GM12878 (cell line): ENCODE measurements around the gene TPCN2. TPM values are rescaled to one million over a fixed set of nuclear protein-coding genes. Genes with fewer than 3 reads are reported as not detected.

Source experiments
- ATAC-seq: fragments of 200-7000 bp; cut with Tn5 transposase; 3 replicates; pipeline ENCODE4 v1.9.1; 2020; ENCODE audit warnings: mild to moderate bottlenecking, moderate library complexity
- BruUV-seq: library from RNA; stranded (reverse); fragments of 400-500 nt; replicated peaks from 2 replicates; lab custom pipeline; 2021; lab: Mats Ljungman, UMichigan
- CTCF ChIA-PET: fragments of 300-600 bp; sonication (Branson Sonifier 250); formaldehyde crosslinking; extraction: SDS; loops from one replicate; lab custom pipeline; 2021; ENCODE audit warnings: inconsistent platforms; lab: Yijun Ruan, JAX
- POLR2A ChIA-PET: fragments of 350-600 bp; formaldehyde crosslinking; extraction: SDS; loops from one replicate; lab custom pipeline; 2021; ENCODE audit warnings: inconsistent platforms; lab: Charles Lee
- RAD21 ChIA-PET: fragments of 300-600 bp; sonication (Branson Sonifier 250); formaldehyde crosslinking; loops from one replicate; lab custom pipeline; 2023; ENCODE audit warnings: antibody characterized with exemption; ENCODE audit not compliant: unreplicated experiment; lab: Charles Lee
- SMC1A ChIA-PET: fragments of 300-600 bp; sonication (Branson Sonifier 250); formaldehyde crosslinking; loops from one replicate; lab custom pipeline; 2023; ENCODE audit not compliant: unreplicated experiment, uncharacterized antibody; lab: Charles Lee
- DNase-seq: peaks from one replicate; pipeline ENCODE4 v3.0.0-alpha.2; 2011; ENCODE audit warnings: low read depth, low spot score
- FAIRE-seq: peaks from 3 replicates; lab custom pipeline; 2011; peaks lifted over from hg19 to GRCh38; lab: Jason Lieb, UNC
- H2AFZ ChIP-seq: 2 replicates; pipeline ENCODE4 v1.6.0; 2011; ENCODE audit warnings: low read depth, low read length, control low read depth; ENCODE audit not compliant: control insufficient read depth
- H3K27ac ChIP-seq: 2 replicates; pipeline ENCODE4 v1.5.1; 2011; ENCODE audit warnings: control low read depth; ENCODE audit not compliant: control insufficient read depth, insufficient read depth
- H3K27me3 ChIP-seq, 2 experiments: replicated peaks in 1 of 2; 2 replicates each; pipeline versions ENCODE4 v1.6.0 to v1.6.1; 2011; ENCODE audit warnings: low read length in 1 of 2; ENCODE audit not compliant: control insufficient read depth in 2 of 2, insufficient read depth in 2 of 2
- H3K36me3 ChIP-seq, 2 experiments: 2 replicates each; pipeline ENCODE4 v1.5.1; 2011; ENCODE audit warnings: low read length in 1 of 2; ENCODE audit not compliant: control insufficient read depth in 2 of 2, insufficient read depth in 2 of 2
- H3K4me1 ChIP-seq: 2 replicates; pipeline ENCODE4 v1.6.1; 2011; ENCODE audit warnings: mild to moderate bottlenecking, low read length, moderate library complexity, mixed read lengths; ENCODE audit not compliant: control insufficient read depth, insufficient read depth
- H3K4me2 ChIP-seq: 2 replicates; pipeline ENCODE4 v1.6.0; 2011; ENCODE audit warnings: control low read depth; ENCODE audit not compliant: control insufficient read depth, insufficient read depth
- H3K4me3 ChIP-seq: fragments of 200-600 bp; sonication (generic); 2 replicates; pipeline ENCODE4 v1.5.1; 2016
- H3K79me2 ChIP-seq: 2 replicates; pipeline ENCODE4 v1.6.0; 2011; ENCODE audit warnings: low read length; ENCODE audit not compliant: control insufficient read depth, insufficient read depth
- H3K9ac ChIP-seq: 2 replicates; pipeline ENCODE4 v1.8.0; 2011; ENCODE audit warnings: low read length, control low read depth, mixed read lengths; ENCODE audit not compliant: control insufficient read depth, insufficient read depth
- H3K9me3 ChIP-seq: replicated peaks from 3 replicates; pipeline ENCODE4 v1.5.1; 2011; ENCODE audit warnings: mild to moderate bottlenecking, low read length; ENCODE audit not compliant: control insufficient read depth, insufficient read depth
- H4K20me1 ChIP-seq: 2 replicates; pipeline ENCODE4 v1.6.0; 2011; ENCODE audit not compliant: control insufficient read depth, insufficient read depth
- BCL11A ChIP-seq: IDR thresholded peaks from 2 replicates; pipeline ENCODE4 v1.6.1; 2011; ENCODE audit warnings: low read depth, low read length
- CHD1 ChIP-seq: IDR thresholded peaks from 2 replicates; pipeline ENCODE4 v1.6.1; 2012; ENCODE audit warnings: low read depth, low read length, improper control_type of control experiment
- DPF2 ChIP-seq: fragments of 450-650 bp; IDR thresholded peaks from 2 replicates; pipeline ENCODE4 v1.6.1; 2017; ENCODE audit warnings: mild to moderate bottlenecking
- ELK1 ChIP-seq: IDR thresholded peaks from 2 replicates; pipeline ENCODE4 v1.6.1; 2012; ENCODE audit warnings: low read depth, low read length, improper control_type of control experiment
- HCFC1 ChIP-seq: fragments of 150-350 bp; IDR thresholded peaks from 2 replicates; pipeline ENCODE4 v1.6.1; 2014; ENCODE audit warnings: low read length
- HDAC2 ChIP-seq: fragments of 200-600 bp; sonication (generic); IDR thresholded peaks from 2 replicates; pipeline ENCODE4 v1.6.1; 2017
- KLF5 ChIP-seq: fragments of 450-650 bp; IDR thresholded peaks from 2 replicates; pipeline ENCODE4 v1.6.1; 2014; ENCODE audit warnings: mild to moderate bottlenecking; ENCODE audit not compliant: partially characterized antibody
- RAD51 ChIP-seq: fragments of 450-650 bp; IDR thresholded peaks from 2 replicates; pipeline ENCODE4 v1.6.1; 2016; ENCODE audit warnings: moderate library complexity, mild to moderate bottlenecking, inconsistent platforms
- RELA ChIP-seq: fragments of 450-650 bp; IDR thresholded peaks from 2 replicates; pipeline ENCODE4 v1.8.0; 2014; ENCODE audit warnings: borderline replicate concordance; ENCODE audit not compliant: partially characterized antibody
- SIX5 ChIP-seq: IDR thresholded peaks from 2 replicates; pipeline ENCODE4 v1.6.1; 2011; ENCODE audit warnings: mild to moderate bottlenecking, low read depth, low read length, moderate library complexity; ENCODE audit not compliant: severe bottlenecking
- SREBF2 ChIP-seq: IDR thresholded peaks from 2 replicates; pipeline ENCODE4 v1.6.1; 2012; ENCODE audit warnings: mild to moderate bottlenecking, low read length
- TCF12 ChIP-seq: IDR thresholded peaks from 2 replicates; pipeline ENCODE4 v1.6.1; 2011; ENCODE audit warnings: low read depth, mild to moderate bottlenecking, low read length
- ZBTB33 ChIP-seq: fragments of 450-650 bp; IDR thresholded peaks from 2 replicates; pipeline ENCODE4 v1.6.1; 2017; ENCODE audit warnings: mild to moderate bottlenecking
- ZNF687 ChIP-seq: fragments of 450-650 bp; IDR thresholded peaks from 2 replicates; pipeline ENCODE4 v1.6.1; 2017; ENCODE audit warnings: mild to moderate bottlenecking, moderate library complexity
- WGBS: methylation state at CpG from one replicate; pipeline ENCODE4 v1.1.6; 2016; ENCODE audit warnings: low lambda C conversion rate; ENCODE audit not compliant: insufficient replicate concordance, insufficient coverage; ENCODE audit errors: missing lambda C conversion rate; 5-methylcytosine and 5-hydroxymethylcytosine counted together
- in situ Hi-C: fragments of 300-500 bp; cut with MboI; formaldehyde crosslinking; loops from 9 replicates; pipeline ENCODE4 v1.14.3; 2018; ENCODE audit warnings: mixed read lengths
- intact Hi-C: fragments of 100-400 bp; cut with micrococcal nuclease; formaldehyde crosslinking; loops from one replicate; pipeline ENCODE4 v1.14.2; 2022; ENCODE audit not compliant: unreplicated experiment
- polyA plus RNA-seq, 11 experiments: library from polyadenylated mRNA; depleted of rRNA in 4 of 11; unstranded in 6 of 11; stranded (reverse) in 5 of 11; fragments of >200 nt; fragmentation: Nextera tagmentation in 4 of 11; fragmentation: Illumina TruSeq in 1 of 11; extraction: Ambion mirVana in 4 of 11; extraction: Trizol in 1 of 11; gene quantifications; 1 replicate in 1 of 11; 2 replicates in 10 of 11; pipeline versions ENCODE4 v1.2.1 to v1.2.3, GENCODE V29; 2011 to 2016; ENCODE audit warnings: inconsistent platforms in 2 of 11, missing spikeins in 2 of 11, low read depth in 1 of 11
- total RNA-seq, 4 experiments: library from RNA; depleted of rRNA in 3 of 4; stranded (reverse); fragments of >200 nt in 3 of 4; fragmentation: Illumina TruSeq in 1 of 4; extraction: Trizol in 1 of 4; gene quantifications; 2 replicates each; pipeline versions ENCODE4 v1.2.1 to v1.2.3, GENCODE V29; 2013 to 2021

TPCN2 gene
- total and polyA plus RNA-seq, 10 of the 15 experiments (the other 5 are each of a cell fraction or from before 2014, with no cell fraction given), result 1.7 to 18.4 (median 8.4) TPM

- no peak for ATAC-seq
- ChIA-PET RAD21 (no interaction called here), CTCF (interaction anchor here (1.2 to 5.8 kb wide), 2 partner anchors 158 to 544 kb away, joined by 3 to 37 read pairs; no protein-coding TSS in a partner anchor), POLR2A (no interaction called here)
- 24% methylated on average over 17 of the region's 17 CpGs for WGBS
- no peaks in the 10 kb centered on the region for H3K27me3 ChIP-seq
- H3K4me1 ChIP-seq, result no peaks in the 10 kb centered on the region; the same call in 1 of the 2 replicates
- no peaks in the 10 kb centered on the region for H3K79me2 ChIP-seq
- TF ChIP-seq RELA (no peak), CHD1 (no peak), SREBF2 (no peak), KLF5 (no peak), HDAC2 (no peak), BCL11A (no peak), ELK1 (no peak), ZNF687 (no peak), DPF2 (no peak), RAD51 (no peak), TCF12 (no peak), SIX5 (no peak), HCFC1 (no peak), ZBTB33 (no peak)
- TF ChIP-seq, all 136 proteins: peak for 0
- no peak overlapping the region for H3K27ac ChIP-seq
- intact Hi-C loops (no loop called here), in situ Hi-C loops (loop anchor here (5.0 kb wide), 1 partner anchor 788 kb away; no protein-coding TSS in a partner anchor)
- H4K20me1 ChIP-seq, result no peaks in the 10 kb centered on the region
- SMC1A ChIA-PET, result interaction anchor here (1.6 kb wide), 1 partner anchor 15 kb away, joined by 4 read pairs; no protein-coding TSS in a partner anchor
- H3K36me3 ChIP-seq, result no peaks in the 10 kb centered on the region
- DNase-seq, result no peak
- FAIRE-seq, result no peak
- H3K4me3 ChIP-seq, result no peak overlapping the region
- no TSS peak for BruUV-seq
- H3K9ac ChIP-seq, result no peak overlapping the region
- no peak overlapping the region for H3K4me2 ChIP-seq
- H2AFZ ChIP-seq, result no peak overlapping the region
- H3K9me3 ChIP-seq, result no peaks in the 10 kb centered on the region
Observed at GRCh38 chr11:69099180-69099579, 50.4 kb downstream of the TPCN2 start.
